RWPE2 (cell line): ENCODE measurements around the gene ABI1.

Experiments used
- ATAC-seq: fragments of 200-7000 bp; cut with Tn5 transposase; 3 replicates; pipeline ENCODE4 v1.9.1; 2021; ENCODE audit warnings: low read depth
- DNase-seq: peaks from one replicate; pipeline ENCODE4 v3.0.0-alpha.2; 2020; ENCODE audit warnings: low spot score
- H3K27ac ChIP-seq: fragments of 450-650 bp; 2 replicates; pipeline ENCODE4 v1.5.1; 2017; ENCODE audit warnings: mild to moderate bottlenecking; ENCODE audit not compliant: poor library complexity, severe bottlenecking
- H3K27me3 ChIP-seq: fragments of 250-450 bp; sonication (Bioruptor Pico); 2 replicates; pipeline ENCODE4 v1.5.1; 2021; ENCODE audit warnings: mild to moderate bottlenecking, moderate library complexity; ENCODE audit not compliant: insufficient read depth, poor library complexity, severe bottlenecking
- H3K36me3 ChIP-seq: fragments of 250-450 bp; sonication (Bioruptor Pico); 2 replicates; pipeline ENCODE4 v1.5.1; 2020; ENCODE audit warnings: low read depth, mild to moderate bottlenecking, moderate library complexity
- H3K4me1 ChIP-seq: fragments of 250-450 bp; sonication (Bioruptor Pico); 2 replicates; pipeline ENCODE4 v1.5.1; 2021; ENCODE audit warnings: mild to moderate bottlenecking, moderate library complexity; ENCODE audit not compliant: insufficient read depth, poor library complexity, severe bottlenecking
- H3K4me3 ChIP-seq: fragments of 250-450 bp; sonication (Bioruptor Pico); 2 replicates; pipeline ENCODE4 v1.5.1; 2021; ENCODE audit warnings: mild to moderate bottlenecking, moderate library complexity; ENCODE audit not compliant: severe bottlenecking
- H3K9me3 ChIP-seq: fragments of 250-450 bp; sonication (Bioruptor Pico); 2 replicates; pipeline ENCODE4 v1.5.1; 2021; ENCODE audit warnings: mild to moderate bottlenecking, moderate library complexity; ENCODE audit not compliant: severe bottlenecking
- CTCF ChIP-seq: fragments of 450-650 bp; IDR thresholded peaks from one replicate; pipeline ENCODE4 v1.5.1; 2017; ENCODE audit warnings: mild to moderate bottlenecking, moderate library complexity; ENCODE audit not compliant: poor library complexity, severe bottlenecking

ABI1 gene

GRCh38 chr10:26802527-26802926 is 58.2 kb downstream of the ABI1 start:
- no peaks in the 10 kb centered on the region for H3K36me3 ChIP-seq
- no peak for TF ChIP-seq CTCF
- H3K9me3 ChIP-seq, result no peaks in the 10 kb centered on the region
- ATAC-seq, result no peak
- H3K4me3 ChIP-seq, result no peak overlapping the region
- no peak for DNase-seq
- peaks cover 6% of the 10 kb centered on the region for H3K4me1 ChIP-seq
- H3K27me3 ChIP-seq, result no peaks in the 10 kb centered on the region
- H3K27ac ChIP-seq, result no peak overlapping the region

DNA sequence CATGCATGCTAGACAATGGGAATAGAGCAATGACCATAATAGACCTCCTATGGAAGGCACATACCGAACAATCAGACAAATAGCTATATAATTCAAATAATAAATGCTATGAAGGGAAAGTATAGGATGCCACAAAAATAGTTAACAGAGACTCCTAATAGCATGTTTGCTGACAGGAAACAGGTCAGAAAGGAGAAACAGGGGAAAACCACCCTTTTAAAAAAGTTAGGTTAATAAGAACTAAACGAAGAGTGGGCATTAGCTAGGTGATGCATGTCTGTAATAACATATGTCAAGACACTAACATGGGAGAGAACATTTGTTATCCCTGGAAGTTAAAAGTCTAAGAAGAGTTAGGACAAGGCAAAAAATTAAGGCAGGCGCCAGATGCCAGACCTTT is 58.9 kb downstream of the ABI1 start:
- ATAC-seq, result no peak

GRCh38 chr10:26801274-26801673 is 59.5 kb downstream of the ABI1 start:
- no peaks in the 10 kb centered on the region for H3K36me3 ChIP-seq
- no peak overlapping the region for H3K4me3 ChIP-seq
- H3K27ac ChIP-seq, result no peak overlapping the region

More for the DNA sequence above, 58.9 kb downstream of the ABI1 start:
- no peaks in the 10 kb centered on the region for H3K36me3 ChIP-seq
- no peaks in the 10 kb centered on the region for H3K9me3 ChIP-seq
- no peaks in the 10 kb centered on the region for H3K27me3 ChIP-seq
- no peak overlapping the region for H3K4me3 ChIP-seq
- peaks cover 6% of the 10 kb centered on the region for H3K4me1 ChIP-seq
- no peak overlapping the region for H3K27ac ChIP-seq
- DNase-seq, result no peak
- TF ChIP-seq CTCF, result no peak

GRCh38 chr10:26800468-26800867 is 60.3 kb downstream of the ABI1 start:
- TF ChIP-seq CTCF, result no peak
- H3K4me1 ChIP-seq, result peaks cover 6% of the 10 kb centered on the region
- no peak for DNase-seq
- ATAC-seq, result no peak
- no peaks in the 10 kb centered on the region for H3K36me3 ChIP-seq
- H3K27ac ChIP-seq, result no peak overlapping the region
- no peaks in the 10 kb centered on the region for H3K27me3 ChIP-seq
- H3K4me3 ChIP-seq, result no peak overlapping the region
- H3K9me3 ChIP-seq, result no peaks in the 10 kb centered on the region

More at GRCh38 chr10:26801274-26801673, 59.5 kb downstream of the ABI1 start:
- Histone ChIP-seq H3K9me3 (no peaks in the 10 kb centered on the region), H3K27me3 (no peaks in the 10 kb centered on the region), H3K4me1 (peaks cover 6% of the 10 kb centered on the region)
- no peak for ATAC-seq
- DNase-seq, result no peak
- TF ChIP-seq CTCF, result no peak

GRCh38 chr10:26799342-26799741 is 61.4 kb downstream of the ABI1 start:
- Histone ChIP-seq H3K4me1 (peaks cover 1% of the 10 kb centered on the region), H3K27ac (no peak overlapping the region), H3K27me3 (no peaks in the 10 kb centered on the region), H3K4me3 (no peak overlapping the region), H3K36me3 (no peaks in the 10 kb centered on the region), H3K9me3 (no peaks in the 10 kb centered on the region)
- ATAC-seq, result no peak
- TF ChIP-seq CTCF, result no peak
- no peak for DNase-seq
